NCI-H446 (cell line): ENCODE measurements around the gene TMEM255B.

Source experiments
- DNase-seq, 2 experiments: peaks; one replicate each; lab custom pipeline; 2025; lab: John Stamatoyannopoulos, UW

Gene TMEM255B

DNA sequence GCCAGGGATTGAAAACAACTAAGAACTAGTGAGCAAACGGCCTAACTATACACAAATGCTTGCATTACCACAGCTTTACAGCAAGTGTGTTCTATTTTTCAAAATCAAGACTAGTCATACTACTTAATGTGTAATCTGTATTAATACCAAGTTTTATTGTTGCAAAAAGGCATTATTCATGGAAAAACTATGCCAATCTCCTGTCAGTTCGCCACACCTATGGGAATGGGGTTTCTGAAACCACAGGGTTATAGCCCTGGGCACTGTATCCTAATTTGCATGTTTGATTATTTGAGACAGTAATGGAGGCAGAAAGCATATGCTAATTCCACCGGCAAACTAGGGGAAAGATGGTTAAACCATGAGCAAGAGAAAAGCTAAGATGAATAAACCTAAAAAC is 90.5 kb downstream of the TMEM255B start:
- no peak for DNase-seq

DNA sequence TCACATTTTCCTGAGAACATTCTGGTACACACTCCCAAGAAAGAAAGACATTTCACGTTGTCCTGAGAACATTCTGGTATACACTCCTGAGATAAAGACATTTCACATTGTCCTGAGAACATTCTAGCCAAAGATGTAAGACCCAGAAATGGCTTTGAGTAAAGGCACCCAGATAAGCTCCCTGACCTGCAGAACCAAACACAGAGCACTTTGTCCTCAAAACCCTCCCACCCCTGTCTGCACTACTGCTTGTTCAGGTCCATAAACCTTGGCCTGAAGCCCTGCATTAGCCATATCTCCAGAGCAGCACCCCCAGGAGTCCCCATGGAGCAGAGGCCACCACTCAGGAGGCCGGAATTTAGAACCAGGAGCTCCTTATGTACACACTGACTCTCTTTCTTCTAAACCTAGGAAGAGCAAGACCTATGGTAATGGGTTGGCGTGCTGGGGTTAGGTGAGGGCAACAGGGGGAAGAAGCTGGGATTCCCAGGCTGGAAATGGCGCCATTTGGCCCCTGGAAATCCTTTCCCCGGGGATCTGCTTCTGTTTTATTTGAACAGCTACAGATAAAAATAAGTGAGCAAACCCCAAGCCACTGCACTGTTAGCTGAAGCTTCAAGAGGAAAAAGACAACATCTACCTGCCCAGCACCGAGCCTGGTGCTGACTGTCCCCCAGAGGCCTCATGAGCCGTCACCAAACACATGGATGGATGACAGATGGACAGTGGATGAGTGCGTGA is 91.1 kb downstream of the TMEM255B start:
- DNase-seq, result no peak

DNA sequence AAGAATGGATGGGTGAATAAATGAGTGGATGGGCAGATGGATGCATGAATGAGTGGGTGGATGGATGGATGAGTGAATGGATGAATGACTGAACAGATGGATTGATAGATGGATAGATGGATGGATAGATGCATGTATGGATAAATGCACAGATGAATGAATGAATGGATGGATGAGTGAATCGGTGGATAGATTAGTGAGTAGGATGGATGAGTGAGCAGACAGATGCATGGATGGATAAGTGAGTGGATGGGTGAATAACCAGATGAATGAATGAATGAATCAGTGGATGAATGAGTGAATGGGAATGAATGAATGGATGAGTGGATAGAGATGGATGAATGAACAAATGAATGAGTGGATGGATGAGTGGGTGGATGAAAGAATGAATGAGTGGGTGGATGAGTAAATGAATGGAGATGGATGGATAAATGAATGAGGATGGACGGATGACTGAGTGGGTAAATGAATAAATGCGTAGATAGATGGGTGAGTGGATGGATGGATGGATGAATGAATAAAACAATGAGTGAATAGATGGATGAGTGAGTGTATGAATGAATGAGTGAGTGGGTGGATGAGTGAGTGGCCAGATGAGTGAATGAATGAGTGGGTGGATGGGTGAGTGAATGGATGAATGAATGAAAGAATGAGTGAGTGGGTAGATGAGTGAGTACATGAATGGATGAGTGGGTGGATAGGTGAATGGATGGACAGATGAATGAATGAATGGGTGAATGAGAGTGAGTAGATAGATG is 91.9 kb downstream of the TMEM255B start:
- no peak for DNase-seq

DNA sequence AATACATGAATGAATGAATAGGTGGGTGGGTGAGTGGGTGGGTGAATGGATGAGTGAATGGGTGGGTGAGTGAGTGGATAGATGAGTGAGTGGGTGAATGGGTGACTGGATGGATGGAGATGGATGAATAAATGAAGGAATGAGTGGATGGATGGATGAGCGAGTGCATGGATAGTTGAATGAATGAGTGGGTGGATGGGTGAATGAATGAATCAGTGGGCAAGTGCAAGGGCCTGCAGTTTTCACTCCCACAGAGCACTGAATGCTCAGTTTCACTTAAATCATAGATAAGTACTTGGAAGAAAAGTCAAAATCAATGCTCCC is 92.4 kb downstream of the TMEM255B start:
- no peak for DNase-seq

DNA sequence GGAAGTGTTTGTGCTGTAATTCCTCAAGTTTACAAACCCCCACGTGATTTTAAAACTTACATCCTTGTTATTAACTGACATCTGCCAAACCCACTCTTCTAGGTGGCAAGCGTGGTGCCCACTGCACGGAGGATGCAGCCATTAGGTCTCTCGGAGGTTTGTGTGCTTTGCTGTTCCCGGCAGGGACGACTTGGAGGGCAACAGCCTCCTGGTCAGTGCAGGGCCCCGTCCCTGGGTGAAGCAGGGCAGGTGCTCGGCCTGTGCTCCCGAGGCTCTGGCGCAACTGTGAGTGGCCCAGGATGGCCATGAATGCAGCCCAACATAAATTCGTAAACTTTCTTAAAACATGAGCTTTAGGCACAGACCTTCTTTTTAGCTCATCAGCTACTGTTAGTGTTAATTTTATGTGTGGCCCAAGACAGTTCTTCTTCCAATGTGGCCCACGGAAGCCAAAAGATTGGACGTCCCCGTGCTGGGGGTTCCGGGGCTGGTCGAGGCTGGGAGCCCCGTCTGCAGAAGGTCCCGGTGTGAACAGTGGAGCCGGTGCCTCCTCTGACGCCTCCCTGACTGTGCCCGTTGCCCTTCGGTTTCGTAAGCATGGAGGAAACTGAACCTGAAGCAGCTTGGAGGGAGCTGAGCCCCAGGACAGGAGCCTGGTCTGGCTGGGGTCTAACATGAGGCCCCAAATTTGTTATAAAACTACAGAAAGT is 93.0 kb downstream of the TMEM255B start:
- DNase-seq, result no peak

DNA sequence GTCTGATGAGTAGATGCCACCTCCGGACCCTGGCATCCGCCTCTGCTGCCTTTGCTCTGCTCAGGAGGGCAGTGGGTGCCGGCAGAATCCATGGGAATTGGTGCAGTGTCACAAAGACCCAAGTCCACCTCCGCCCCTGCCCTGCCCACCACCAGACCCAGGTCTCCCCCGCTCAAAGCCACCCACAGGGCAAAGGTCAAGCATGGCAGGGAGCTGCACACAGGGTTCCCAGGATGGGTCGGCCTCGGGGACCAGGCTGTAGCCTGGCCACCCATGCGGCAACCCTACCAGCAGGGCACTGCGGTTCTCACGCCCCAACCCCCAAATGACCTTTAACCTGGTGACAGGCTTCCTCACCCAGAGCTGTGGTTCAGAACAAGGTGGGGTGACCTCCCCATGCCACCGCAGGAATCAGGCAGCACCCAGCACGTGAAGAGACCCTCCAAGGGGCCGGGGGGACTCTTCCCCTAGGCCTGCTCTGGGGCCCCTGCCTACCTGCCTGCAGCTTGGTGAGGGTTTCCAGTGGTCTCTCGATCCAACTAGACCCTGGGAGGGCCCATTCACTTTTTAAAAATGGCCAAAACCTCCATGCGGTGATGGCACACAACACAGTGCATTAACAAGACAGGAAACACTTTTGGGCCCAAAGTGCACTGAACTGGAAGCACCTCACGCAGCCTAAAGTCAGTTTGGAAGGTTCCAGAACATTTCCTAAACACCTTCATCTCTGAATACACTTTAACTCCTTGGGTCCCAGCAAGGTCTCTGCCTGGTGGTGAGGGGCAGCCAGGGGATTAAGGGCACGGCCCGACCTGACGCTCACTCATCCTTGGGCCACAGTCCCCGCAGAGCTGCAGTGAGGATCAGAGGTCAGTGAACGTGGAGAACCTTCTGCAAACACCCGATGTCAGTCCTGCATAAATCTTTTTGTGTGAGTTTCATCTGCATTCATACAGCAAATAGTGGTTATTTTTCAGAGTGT is 93.8 kb downstream of the TMEM255B start:
- no peak for DNase-seq

DNA sequence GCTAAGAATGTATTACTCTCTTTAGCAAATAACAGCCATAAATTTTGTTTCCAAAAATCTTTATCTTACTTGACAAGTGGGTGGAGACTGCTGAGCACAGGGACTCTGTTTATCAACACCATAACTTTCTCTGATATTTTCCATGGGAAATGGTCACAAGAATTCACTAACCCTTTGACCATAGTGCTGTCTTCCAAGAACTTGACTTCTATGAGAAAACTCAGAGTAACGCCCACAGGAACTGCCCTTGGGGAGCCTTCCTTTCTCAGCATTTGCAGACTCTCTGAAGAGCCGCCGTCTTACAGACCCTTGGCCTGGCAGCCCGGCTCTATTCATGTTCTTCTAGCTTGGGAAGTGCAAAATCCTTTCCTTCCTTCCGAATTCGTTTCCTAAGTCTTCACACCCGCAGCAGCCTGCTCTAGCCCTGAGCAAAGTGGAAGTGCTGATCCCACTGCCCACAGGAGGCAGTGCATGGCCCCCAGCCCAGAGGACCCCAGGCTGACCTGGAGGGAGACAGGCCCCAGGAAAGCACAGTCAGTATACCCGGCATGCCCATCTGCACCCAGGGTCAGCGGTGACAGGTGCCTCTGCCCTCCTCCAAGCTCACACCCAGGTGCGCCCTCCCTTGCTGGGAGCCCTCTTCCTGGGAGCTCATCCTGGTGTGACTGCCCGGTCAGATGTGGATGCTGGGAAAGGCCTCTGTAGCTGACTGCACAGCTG is 94.7 kb downstream of the TMEM255B start:
- no peak for DNase-seq

DNA sequence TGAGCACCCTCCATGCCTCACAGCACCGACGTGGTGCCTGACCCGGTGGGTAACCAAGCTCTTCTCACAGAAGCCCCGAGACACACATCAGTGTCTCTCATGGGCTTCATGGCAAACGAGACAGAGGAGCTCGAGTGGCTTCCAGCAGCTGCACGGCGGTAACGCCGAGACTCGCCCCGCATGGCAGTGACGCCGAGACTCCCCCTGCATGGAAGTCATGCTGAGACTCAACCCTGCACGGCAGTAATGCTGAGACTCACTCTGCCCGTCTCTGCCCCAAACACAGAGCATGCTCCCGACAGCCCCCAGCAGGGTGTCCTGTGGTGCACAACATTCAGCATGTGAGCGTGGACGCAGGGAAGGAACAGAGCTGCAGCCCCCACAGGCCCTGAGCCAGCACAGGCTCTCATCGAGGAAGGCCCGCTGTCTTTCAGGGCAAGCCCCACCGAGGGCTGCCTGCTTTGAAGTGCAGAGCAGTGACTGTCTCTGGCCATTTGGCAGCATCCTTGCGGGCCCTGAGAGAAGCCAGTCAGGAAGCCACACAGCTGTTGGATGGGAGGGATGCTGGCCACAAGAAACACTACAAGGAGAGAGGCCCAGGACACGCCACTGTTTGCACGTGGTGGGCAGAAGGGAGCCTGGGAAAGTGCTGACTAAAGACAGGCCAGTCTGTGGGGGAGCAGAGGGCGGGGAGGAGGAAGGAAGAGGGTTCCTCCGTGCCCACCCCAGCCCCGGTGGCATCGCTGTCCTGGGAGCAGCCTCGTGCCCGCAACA is 95.4 kb downstream of the TMEM255B start:
- DNase-seq, result no peak

DNA sequence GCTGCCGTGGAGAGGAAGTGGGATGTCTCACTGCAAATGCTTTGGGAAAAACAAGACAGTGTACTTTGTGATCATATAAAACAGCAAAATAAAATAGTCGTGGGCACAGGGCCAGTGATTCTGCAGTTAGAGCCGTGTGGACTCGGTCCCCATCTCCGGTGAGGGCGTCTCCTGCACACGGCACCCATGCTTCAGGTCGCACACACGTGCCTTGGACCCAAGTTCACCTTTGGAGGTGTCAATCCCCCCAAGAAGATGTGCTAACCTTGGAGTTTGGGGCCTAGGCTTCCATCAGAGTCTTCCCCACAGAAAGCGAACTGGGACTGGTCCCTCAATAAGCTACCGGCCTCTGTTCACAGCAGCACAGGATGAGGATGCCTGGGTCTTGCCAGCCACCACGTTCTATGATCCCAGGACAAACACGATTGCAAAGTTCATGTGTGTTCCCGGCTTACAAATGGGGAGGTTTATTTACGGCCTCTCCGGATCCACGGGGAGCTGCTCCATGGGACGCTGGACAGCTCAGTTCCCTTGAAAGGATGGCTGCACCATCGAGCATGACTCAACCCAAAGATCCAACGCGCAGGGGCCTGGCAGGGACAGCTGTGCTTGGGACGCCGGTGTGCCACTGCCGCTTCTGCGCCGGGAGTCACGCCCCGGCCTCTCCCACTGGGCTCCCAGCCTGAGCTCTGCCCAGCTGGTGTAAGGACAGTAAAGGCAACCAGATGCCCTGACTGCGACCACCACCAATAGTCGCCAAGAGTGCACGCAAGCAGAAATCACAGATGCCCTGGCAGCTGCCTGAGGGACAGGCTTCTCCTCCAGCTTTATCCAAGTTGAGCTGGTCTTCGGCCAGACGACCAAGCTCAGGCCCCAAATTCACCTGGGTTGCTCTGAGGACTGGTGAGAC is 96.2 kb downstream of the TMEM255B start:
- DNase-seq, result no peak

DNA sequence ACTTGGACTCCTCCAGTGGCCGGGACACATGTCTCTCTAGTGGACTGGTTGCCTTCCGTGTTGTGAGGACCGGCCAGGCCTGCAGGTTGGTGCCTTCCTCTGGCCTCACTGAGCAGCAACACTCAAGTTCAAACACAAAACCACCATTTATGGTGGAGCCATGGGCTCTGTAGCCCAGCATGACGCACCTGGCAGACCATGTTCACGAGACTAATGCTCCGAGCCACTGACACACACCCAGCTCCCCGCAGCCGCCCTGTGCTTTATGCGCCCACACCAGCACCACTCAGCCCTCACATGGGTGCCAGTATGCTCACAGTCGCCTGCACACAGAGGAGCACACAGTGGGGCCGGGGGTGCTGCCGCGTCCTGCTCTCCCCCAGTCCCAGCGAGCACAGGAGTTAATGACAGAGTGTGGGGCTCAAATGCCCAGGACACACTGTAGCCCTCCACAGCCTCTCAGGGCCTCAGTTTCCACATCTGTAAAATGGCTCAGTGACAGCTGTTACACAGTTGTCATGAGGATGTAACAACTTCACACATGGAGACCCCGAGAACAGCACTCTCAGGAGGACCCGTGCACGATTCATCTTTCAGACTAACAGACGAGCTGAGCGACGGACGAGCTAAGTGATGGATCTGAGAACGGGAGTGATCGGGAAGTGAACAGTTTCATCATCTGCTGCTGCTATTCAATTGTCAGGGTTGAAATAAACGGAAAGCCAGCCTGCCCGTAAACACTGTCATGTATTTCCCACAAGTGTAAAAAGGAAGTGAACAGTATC is 97.1 kb downstream of the TMEM255B start:
- DNase-seq, result no peak

DNA sequence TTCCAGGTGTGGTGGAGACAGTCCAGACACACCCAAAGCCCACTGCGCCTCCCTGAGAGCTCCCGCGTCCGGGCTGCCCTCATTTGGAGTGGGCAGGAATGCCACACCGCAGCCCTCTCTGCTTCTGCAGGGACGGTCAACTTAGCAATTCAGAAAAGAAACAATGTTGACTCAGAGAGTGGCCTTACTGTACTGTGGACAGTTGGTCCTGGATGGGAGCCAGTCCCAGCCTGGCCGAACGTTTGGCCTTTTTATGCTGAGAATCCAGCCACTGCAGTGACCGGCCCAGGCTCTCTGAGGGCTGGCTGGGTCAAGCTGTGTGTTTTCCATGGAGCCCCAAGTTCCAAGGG is 97.7 kb downstream of the TMEM255B start:
- no peak for DNase-seq

DNA sequence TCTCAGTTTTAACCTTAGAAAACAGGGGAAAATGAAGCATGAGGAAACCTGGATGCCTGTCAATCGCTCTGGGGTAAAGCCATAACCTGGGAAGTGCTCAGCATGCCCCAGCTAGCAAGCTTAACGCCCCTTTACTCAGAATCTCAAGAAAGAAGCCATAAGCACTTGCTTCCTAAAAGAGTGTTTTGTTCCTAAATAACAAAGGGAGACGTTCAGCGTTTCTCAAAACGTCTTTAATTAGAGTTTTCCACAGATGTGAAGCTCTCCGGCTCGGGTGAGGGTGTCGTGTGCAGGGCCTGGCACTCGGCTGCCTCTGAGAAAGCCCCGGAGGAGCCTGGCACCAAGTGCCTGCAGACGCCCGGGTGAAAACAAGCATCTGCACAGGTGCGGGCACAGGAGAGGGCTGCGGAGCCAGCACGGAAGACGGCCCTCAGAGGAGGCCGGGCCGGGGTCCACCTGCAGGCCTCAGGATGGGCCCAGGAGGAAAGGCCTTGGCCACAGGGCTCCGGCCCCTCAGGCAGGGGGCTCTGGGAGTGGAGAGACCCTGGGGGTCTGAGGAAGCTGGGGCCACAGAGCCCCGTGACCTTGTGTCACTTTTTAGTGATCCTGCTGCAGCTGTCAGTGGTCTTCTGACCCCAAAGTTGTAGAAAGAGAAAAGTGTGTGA is 98.6 kb downstream of the TMEM255B start:
- DNase-seq, result no peak

DNA sequence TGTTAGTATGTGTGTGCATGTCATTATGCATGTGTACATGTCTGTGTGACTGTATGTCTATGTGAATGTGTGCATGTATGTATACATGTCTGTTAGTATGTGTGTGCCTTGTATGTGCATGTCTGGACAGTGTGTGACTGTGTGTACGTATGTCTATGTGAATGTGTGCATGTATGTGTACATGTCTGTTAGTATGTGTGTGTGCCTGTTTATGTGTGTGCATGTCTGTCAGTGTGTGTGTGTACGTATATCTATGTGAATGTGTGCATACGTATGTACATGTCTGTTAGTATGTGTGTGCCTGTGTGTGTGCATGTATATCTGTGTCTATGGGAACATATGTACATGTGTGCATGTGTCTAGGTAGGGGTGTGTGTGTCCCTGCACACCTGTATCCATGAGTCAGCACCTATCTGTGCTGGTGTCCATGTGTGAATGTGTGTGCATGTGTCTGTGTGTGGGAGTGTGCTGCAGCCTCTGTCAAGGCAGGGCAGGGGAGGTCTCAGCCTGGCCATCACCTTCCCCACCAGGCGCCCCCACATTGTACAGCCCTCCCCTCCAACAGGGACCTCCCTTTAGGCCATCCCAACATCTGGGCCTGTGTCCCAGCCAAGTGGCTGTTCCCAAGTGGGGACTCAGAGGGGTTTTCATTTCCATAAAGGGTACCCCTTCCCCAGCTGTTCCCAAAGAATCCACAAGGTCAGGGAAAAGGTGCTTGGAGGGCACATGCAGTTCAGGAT is 100.5 kb downstream of the TMEM255B start:
- DNase-seq, result no peak

DNA sequence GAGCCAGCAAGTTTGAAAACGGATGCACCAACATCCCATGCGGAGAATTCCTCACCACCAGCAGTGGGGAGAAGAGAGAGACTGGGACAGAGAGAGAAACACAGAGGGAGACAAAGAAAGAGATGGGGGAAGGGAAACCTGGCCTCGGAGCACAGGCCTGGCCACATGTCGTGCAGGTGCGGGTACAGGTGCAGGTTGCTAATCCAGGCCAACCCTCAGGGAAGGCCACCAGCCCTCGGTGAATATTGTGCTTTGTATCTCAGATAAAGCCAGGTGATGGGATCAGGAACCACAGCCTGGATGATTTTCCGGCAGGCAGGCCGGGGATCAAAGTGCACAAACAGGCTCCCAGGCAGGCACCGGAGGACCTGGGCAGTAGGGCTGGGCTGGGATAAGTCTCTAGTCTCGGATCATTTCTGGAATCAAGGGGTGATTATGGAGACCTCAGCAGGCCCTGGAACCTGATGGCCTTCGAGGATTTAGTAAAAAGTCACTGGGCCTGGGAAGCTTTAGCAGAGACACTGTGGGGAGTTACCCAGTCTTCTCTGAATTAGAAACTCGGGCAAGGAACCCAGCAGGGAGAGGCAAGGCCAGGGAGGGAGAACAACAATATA is 101.1 kb downstream of the TMEM255B start:
- DNase-seq, result no peak

DNA sequence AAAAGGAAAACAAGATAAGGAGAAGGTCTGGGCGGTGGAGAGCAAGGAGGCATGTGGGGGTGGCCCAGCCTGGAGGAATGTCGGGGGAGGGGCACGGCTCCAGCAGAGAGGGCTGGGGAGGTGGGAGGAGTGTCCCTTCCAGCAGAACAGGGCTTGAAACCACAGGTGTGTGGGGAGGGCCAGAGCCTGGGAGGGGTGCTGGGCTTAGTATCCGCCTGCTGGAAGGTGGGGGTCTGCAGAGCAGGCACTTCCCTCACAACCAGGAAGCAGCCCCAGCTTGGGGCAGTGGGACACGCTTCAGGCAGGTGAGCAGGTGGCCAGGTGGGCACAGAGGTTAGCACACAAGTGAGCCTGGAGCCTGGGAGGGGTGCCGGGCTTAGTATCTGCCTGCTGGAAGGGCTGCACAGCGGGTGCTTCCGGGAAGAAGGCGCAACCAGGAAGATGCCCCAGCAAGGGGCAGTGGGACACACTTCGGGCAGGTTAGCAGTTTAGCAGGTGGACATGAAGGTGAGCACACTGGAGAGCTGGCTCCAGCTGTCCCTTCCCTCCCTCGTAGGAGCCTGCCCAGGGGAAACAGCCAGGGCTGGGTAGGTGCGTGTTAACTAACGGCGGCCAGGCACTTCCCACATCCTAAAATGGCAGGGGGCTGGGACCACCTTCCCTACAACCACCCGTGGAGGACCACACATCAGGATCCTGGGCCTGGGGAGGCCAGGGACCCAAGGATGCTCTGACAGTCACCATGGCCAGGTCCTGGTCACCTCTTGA is 101.8 kb downstream of the TMEM255B start:
- DNase-seq, result no peak

DNA sequence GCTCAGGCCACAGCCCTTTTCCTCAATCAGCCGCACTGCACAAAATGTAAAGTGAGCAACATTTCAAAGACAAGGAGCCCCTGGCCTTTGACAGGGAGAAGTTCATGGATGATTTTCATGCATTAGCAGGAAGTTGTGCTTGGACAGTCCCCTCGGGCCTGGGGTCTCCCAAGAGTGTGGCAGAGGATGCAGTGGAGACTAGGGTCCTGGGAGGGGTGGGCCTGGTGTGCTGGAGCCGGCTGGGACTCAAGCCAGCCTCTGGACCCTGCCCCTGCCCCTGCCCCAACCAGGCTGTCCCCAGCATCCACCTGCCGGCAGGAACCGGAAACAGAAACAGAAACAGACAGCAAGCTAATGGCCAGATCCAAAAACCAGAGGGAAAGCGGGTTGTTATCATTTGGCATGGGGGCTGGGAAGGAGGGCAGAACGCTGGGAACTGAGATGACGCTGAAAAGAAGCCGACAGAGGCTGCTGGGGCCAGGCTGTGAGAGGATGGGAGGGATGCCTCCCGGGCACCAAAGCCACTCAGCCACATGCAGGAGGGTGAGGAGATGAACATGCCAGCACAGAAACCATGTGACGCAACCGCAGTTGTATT is 102.5 kb downstream of the TMEM255B start:
- no peak for DNase-seq
